GM12872 (cell line): ENCODE data around the gene RFXAP.

Experiments
- CTCF ChIP-seq: IDR thresholded peaks from 3 replicates; pipeline ENCODE4 v1.5.1; 2011; ENCODE audit warnings: low read depth, mild to moderate bottlenecking, low read length, moderate library complexity; ENCODE audit not compliant: insufficient read depth

RFXAP gene

GRCh38 chr13:36850790-36851438 lies 31.9 kb downstream of the RFXAP start:
- peak; percentile 37; the same call in 2 of the 3 replicates for TF ChIP-seq CTCF

GRCh38 chr13:36857253-36857652 lies 38.2 kb downstream of the RFXAP start:
- TF ChIP-seq CTCF = no peak

GRCh38 chr13:36858290-36858689 lies 39.3 kb downstream of the RFXAP start:
- peak; percentile 50 for TF ChIP-seq CTCF

- no peak for TF ChIP-seq CTCF
These were observed 40.2 kb downstream of the RFXAP start for GRCh38 chr13:36859259-36859658.

- no peak for TF ChIP-seq CTCF
These were observed 43.1 kb downstream of the RFXAP start for GRCh38 chr13:36862002-36862685.

- TF ChIP-seq CTCF = no peak
These were observed 43.7 kb downstream of the RFXAP start for GRCh38 chr13:36862722-36863121.

- no peak for TF ChIP-seq CTCF
These were observed 46.2 kb downstream of the RFXAP start for GRCh38 chr13:36865265-36865664.
